Thymus (tissue), 11 donors: Measurements from ENCODE around the gene ADGRE2. TPM values are rescaled to one million over a fixed set of nuclear protein-coding genes. Genes with fewer than 3 reads are reported as not detected.

ENCODE experiments used
- DNase-seq, 9 donors: peaks; one replicate each; pipeline ENCODE4 v3.0.0-alpha.2; 2013; ENCODE audit warnings: low spot score in 9 of 9, low read depth in 6 of 9, missing footprints in 1 of 9
- H3K27ac ChIP-seq, 2 donors: one replicate each; pipeline ENCODE4 v1.5.1; 2013; ENCODE audit warnings: control low read depth in 1 of 2, low read depth in 1 of 2, low read length in 1 of 2, mild to moderate bottlenecking in 1 of 2, moderate library complexity in 1 of 2
- H3K27me3 ChIP-seq, 2 donors: one replicate each; pipeline ENCODE4 v1.5.1; 2013; ENCODE audit warnings: low read length in 1 of 2; ENCODE audit not compliant: control insufficient read depth in 2 of 2, insufficient read depth in 1 of 2
- H3K36me3 ChIP-seq, 2 donors: one replicate each; pipeline ENCODE4 v1.5.1; 2013; ENCODE audit warnings: low read length in 1 of 2, mild to moderate bottlenecking in 1 of 2, moderate library complexity in 1 of 2; ENCODE audit not compliant: control insufficient read depth in 2 of 2, insufficient read depth in 2 of 2
- H3K4me1 ChIP-seq, 2 donors: one replicate each; pipeline ENCODE4 v1.5.1; 2013; ENCODE audit warnings: low read length in 2 of 2; ENCODE audit not compliant: control insufficient read depth in 2 of 2, insufficient read depth in 2 of 2
- H3K4me3 ChIP-seq, 2 donors: one replicate each; pipeline ENCODE4 v1.5.1; 2013; ENCODE audit warnings: low read length in 2 of 2, control low read depth in 1 of 2, mild to moderate bottlenecking in 1 of 2
- H3K9me3 ChIP-seq, 2 donors: one replicate each; pipeline ENCODE4 v1.5.1; 2013; ENCODE audit warnings: low read length in 1 of 2, mild to moderate bottlenecking in 1 of 2; ENCODE audit not compliant: control insufficient read depth in 2 of 2, insufficient read depth in 1 of 2
- WGBS: extraction: QIAGEN DNeasy Blood & Tissue Kit; methylation state at CpG from one replicate; pipeline ENCODE4 v1.1.7; 2013; 5-methylcytosine and 5-hydroxymethylcytosine counted together
- polyA plus RNA-seq: library from polyadenylated mRNA; stranded (reverse); fragments of 200-250 nt; gene quantifications from one replicate; pipeline ENCODE4 v1.2.3, GENCODE V29; 2013
- total RNA-seq: library from RNA; stranded (reverse); fragments of 120-200 nt; gene quantifications from one replicate; pipeline ENCODE4 v1.2.4, GENCODE V29; 2013
- donor health status: healthy.

The ADGRE2 gene
- total and polyA plus RNA-seq, 2 donors = 1.2 to 3.4 TPM

DNA sequence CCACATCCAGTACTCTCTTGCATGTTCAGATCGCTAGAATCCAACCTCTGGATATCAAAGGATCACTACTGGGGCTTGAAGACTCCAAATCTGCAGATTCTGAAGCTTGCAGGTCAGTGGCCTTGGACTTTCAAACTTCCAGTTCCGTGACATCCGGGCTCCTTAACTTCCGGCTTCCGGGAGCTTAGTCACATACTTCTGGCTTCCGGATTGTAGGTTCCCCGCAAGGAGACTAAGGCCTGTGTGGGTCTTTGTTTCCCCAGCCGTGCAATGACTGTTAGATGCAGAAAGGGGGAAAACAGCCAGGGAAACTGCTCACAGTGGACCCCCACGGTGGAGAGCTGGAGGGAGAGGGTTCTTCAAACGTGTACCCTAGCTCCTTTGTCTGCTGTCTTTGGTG lies 47.2 kb downstream of the ADGRE2 start:
- H3K27ac ChIP-seq = no peak overlapping the region
- no peak overlapping the region for H3K4me3 ChIP-seq
- DNase-seq = no peak
- H3K36me3 ChIP-seq = no peaks in the 10 kb centered on the region
- H3K4me1 ChIP-seq = no peaks in the 10 kb centered on the region
- WGBS = 85% methylated on average over 10 of the region's 10 CpGs
- H3K27me3 ChIP-seq = no peaks in the 10 kb centered on the region
- H3K9me3 ChIP-seq = peaks cover 0 to 10% of the 10 kb centered on the region in 2 donors

DNA sequence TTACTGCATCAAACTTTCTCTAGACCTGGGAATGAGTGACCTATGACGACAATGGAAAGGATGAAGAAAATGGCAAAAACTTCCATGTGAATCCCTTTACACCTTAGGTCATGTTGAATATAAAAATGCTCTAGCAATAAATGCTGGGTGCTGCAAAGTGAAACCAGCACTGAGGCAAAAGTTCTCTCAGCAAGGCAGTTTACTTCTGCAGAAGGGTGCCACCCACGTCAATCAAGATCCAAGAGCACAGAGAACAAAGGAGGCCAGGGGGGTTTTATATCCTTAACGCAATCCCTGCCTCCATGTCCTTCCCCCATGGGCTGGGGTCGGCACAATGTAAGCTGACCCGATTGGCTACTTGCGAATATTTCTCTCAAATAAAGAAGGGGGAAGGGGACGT lies 49.8 kb downstream of the ADGRE2 start:
- Histone ChIP-seq H3K36me3 (no peaks in the 10 kb centered on the region), H3K9me3 (peaks cover 0 to 29% of the 10 kb centered on the region in 2 donors), H3K4me1 (no peaks in the 10 kb centered on the region), H3K4me3 (no peak overlapping the region), H3K27me3 (no peaks in the 10 kb centered on the region), H3K27ac (no peak overlapping the region)
- DNase-seq = no peak
- 83% methylated on average over 7 of the region's 7 CpGs for WGBS

DNA sequence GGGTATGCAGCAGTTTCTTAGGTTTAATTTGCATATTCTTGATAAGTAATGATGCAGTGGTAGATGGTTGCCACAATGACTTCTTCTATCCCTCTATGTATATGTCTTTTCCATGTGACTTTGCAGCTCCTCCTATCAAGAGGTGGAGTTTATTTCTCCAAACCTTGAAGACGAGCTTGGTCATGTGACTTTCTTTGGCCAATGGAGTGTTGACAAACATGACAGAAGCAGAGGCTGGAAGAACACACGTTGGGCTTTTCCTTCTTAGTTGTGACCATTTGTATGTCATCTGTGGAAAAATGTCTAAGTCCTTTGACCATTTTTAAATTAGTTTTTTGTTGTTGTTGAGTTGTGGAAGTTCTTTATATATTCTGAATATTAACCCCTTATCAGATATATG lies 56.2 kb downstream of the ADGRE2 start:
- Histone ChIP-seq H3K4me1 (no peaks in the 10 kb centered on the region), H3K4me3 (no peak overlapping the region), H3K36me3 (peaks cover 13 to 22% of the 10 kb centered on the region in 2 donors), H3K27ac (no peak overlapping the region), H3K27me3 (no peaks in the 10 kb centered on the region), H3K9me3 (peaks cover 16 to 44% of the 10 kb centered on the region in 2 donors)
- 97% methylated on average over 2 of the region's 2 CpGs for WGBS
- DNase-seq = no peak

DNA sequence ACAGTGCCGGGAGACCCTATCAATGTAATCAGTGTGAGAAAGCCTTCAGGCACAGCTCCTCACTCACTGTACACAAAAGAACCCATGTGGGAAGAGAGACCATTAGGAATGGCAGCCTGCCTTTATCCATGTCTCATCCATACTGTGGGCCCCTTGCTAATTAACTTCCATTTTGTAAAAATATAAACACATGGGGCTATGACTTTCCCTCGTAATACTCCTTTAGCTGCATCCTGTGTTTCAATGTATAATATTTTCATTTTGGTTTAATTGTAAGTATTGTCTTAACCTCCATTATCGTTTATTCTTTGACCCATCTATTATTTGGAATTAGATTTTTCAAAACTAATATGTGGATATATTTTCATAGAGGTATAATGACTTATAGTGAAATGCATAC lies 59.2 kb downstream of the ADGRE2 start:
- Histone ChIP-seq H3K4me3 (no peak overlapping the region), H3K27me3 (no peaks in the 10 kb centered on the region), H3K4me1 (no peaks in the 10 kb centered on the region), H3K27ac (no peak overlapping the region), H3K36me3 (peaks cover 32 to 40% of the 10 kb centered on the region in 2 donors), H3K9me3 (peaks cover 22 to 45% of the 10 kb centered on the region in 2 donors)
- no peak for DNase-seq
- WGBS = over 99% methylated on average over 3 of the region's 3 CpGs

DNA sequence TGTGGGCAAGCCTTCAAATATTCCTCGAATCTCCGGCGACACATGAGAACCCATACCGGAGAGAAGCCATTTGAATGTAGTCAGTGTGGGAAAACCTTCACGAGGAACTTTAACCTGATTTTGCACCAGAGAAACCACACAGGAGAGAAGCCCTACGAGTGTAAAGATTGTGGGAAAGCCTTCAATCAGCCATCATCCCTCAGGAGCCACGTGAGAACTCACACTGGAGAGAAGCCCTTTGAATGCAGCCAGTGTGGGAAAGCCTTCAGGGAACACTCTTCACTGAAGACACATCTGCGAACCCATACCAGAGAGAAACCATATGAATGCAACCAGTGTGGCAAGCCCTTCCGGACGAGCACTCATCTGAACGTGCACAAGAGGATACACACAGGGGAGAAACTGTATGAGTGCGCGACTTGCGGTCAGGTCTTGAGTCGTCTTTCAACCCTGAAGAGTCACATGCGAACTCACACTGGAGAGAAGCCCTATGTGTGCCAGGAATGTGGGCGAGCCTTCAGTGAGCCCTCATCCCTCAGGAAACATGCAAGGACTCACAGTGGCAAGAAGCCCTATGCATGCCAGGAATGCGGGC lies 59.7 kb downstream of the ADGRE2 start:
- peak in 1 of 9 donors; percentile 3 for DNase-seq
- H3K27ac ChIP-seq = no peak overlapping the region
- no peak overlapping the region for H3K4me3 ChIP-seq
- peaks cover 22 to 41% of the 10 kb centered on the region in 2 donors for H3K9me3 ChIP-seq
- H3K36me3 ChIP-seq = peaks cover 32 to 40% of the 10 kb centered on the region in 2 donors
- no peaks in the 10 kb centered on the region for H3K4me1 ChIP-seq
- no peaks in the 10 kb centered on the region for H3K27me3 ChIP-seq
- WGBS = 94% methylated on average over 18 of the region's 18 CpGs

DNA sequence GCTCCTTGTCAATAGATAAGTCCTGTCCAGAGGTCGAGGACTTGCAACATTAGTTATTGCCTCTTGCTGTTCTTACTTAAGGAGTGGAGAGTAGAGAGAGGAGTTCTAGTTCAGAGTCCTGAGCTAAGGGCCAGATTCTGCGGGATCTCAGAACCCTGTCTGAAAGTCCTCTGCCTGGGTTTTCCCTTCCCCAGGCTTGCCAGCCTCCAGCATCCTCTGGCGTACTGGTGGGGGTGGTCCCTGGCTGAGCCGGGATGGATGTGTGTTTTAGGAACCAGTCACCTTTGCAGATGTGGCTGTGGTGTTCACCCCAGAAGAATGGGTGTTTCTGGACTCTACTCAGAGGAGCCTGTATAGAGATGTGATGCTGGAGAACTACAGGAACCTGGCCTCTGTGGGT lies 62.5 kb downstream of the ADGRE2 start:
- DNase-seq = no peak
- Histone ChIP-seq H3K4me3 (no peak overlapping the region), H3K36me3 (peaks cover 39 to 40% of the 10 kb centered on the region in 2 donors), H3K9me3 (peaks cover 22 to 45% of the 10 kb centered on the region in 2 donors), H3K4me1 (no peaks in the 10 kb centered on the region), H3K27ac (no peak overlapping the region), H3K27me3 (no peaks in the 10 kb centered on the region)
- WGBS = 98% methylated on average over 4 of the region's 4 CpGs

DNA sequence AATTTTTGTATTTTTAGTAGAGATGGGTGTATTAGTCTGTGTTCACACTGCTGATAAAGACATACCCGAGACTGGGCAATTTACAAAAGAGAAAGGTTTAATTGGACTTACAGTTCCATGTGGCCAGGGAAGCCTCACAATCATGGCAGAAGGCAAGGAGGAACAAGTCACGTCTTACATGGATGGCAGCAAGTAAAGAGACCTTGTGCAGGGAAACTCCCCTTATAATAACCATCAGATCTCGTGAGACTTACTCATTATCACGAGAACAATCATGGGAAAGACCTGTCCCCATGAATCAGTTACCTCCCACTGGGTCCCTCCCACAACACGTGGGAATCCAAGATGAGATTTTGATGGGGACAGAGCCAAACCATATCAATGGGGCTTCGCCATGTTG lies 73.9 kb downstream of the ADGRE2 start:
- Histone ChIP-seq H3K36me3 (peaks cover 55 to 84% of the 10 kb centered on the region in 2 donors), H3K4me3 (no peak overlapping the region), H3K27me3 (no peaks in the 10 kb centered on the region), H3K9me3 (peaks cover 1 to 10% of the 10 kb centered on the region in 2 donors), H3K27ac (no peak overlapping the region), H3K4me1 (no peaks in the 10 kb centered on the region)
- WGBS = 97% methylated on average over 6 of the region's 6 CpGs
- DNase-seq = no peak

DNA sequence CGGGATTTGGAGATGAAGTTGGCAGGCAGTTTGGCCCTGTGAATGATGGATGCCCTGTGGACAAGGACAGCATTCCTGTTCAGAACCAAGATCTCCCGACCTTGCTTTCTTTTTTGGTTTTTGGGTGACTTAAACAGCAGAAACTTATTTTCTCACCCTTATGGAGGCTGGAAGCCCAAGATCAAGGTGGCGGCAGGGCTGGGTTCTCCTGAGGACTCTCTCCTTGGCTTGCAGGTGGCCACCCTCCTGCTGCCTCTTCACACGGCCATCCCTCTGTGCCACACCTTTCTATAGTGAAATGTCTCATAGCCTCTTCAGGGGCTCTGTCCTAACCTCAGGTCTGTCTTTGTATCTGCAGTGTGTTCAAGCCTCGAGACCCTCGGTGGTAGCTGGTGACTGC lies 74.5 kb downstream of the ADGRE2 start:
- Histone ChIP-seq H3K9me3 (peaks cover 1 to 10% of the 10 kb centered on the region in 2 donors), H3K27me3 (no peaks in the 10 kb centered on the region), H3K4me3 (no peak overlapping the region), H3K36me3 (peaks cover 53 to 84% of the 10 kb centered on the region in 2 donors), H3K27ac (no peak overlapping the region), H3K4me1 (no peaks in the 10 kb centered on the region)
- WGBS = 97% methylated on average over 6 of the region's 6 CpGs
- no peak for DNase-seq

DNA sequence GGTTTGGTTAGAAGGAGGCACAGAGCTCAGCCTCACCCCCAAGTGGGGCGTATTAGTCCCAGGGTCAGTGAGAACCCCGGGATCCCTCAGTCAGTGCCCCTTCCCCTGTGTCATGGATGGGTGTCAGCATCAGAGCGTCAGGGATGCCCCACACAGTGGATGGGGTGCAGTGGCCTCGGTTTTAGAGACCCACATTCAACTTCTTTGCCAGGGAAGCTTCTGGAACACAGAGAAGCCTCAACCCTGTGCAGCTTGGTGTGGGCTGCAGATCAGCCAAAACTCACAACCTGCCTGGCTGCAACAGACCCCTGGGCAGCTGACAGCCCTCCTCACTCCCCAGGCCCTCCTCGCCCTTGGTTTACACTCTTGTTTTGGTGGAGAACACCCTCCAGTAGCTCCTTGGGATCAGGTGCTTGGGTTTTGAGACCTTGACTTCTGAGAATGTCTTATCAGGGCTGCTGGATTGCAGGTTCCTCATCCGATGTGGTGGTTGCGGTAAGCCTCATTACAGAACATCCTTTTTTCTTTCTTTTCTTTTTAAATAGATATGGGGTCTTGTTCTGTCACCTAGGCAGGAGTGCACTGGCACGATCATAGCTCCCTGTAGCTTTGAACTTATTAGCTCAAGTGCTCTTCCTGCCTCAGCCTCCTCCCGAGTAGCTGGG lies 77.5 kb downstream of the ADGRE2 start:
- no peak for DNase-seq
- H3K9me3 ChIP-seq = peaks cover 1 to 6% of the 10 kb centered on the region in 2 donors
- no peaks in the 10 kb centered on the region for H3K4me1 ChIP-seq
- H3K36me3 ChIP-seq = peaks cover 52 to 72% of the 10 kb centered on the region in 2 donors
- no peak overlapping the region for H3K4me3 ChIP-seq
- no peak overlapping the region for H3K27ac ChIP-seq
- 98% methylated on average over 9 of the region's 9 CpGs for WGBS
- no peaks in the 10 kb centered on the region for H3K27me3 ChIP-seq
